K562 (cell line): ENCODE measurements around the gene CABP2. TPM values are rescaled to one million over a fixed set of nuclear protein-coding genes. Genes with fewer than 3 reads are reported as not detected.

Experiments used
- ATAC-seq: fragments of 200-7000 bp; cut with Tn5 transposase; 3 replicates; pipeline ENCODE4 v1.9.1; 2020; ENCODE audit warnings: moderate library complexity
- BruUV-seq: library from RNA; stranded (reverse); fragments of 400-500 nt; replicated peaks from 2 replicates; lab custom pipeline; 2021; lab: Mats Ljungman, UMichigan
- CTCF ChIA-PET: fragments of 300-600 bp; formaldehyde crosslinking; extraction: SDS; loops from one replicate; lab custom pipeline; 2021; ENCODE audit warnings: low intra/inter-chr PET ratio; lab: Yijun Ruan, JAX
- POLR2A ChIA-PET: fragments of 300-600, 350-650 bp; sonication (Branson Sonifier 250); formaldehyde crosslinking; extraction: SDS; loops from one replicate; lab custom pipeline; 2021; ENCODE audit warnings: antibody characterized with exemption, inconsistent platforms; lab: Yijun Ruan, JAX
- DNase-seq, 4 experiments: peaks; one replicate each; pipeline versions ENCODE4 v3.0.0 to v3.0.0-alpha.2; 2011 to 2018; ENCODE audit warnings: low spot score in 3 of 4, mixed read lengths in 3 of 4; ENCODE audit errors: extremely low read depth in 1 of 4
- FAIRE-seq: peaks from 2 replicates; lab custom pipeline; 2011; peaks lifted over from hg19 to GRCh38; lab: Jason Lieb, UNC
- H2AFZ ChIP-seq: 2 replicates; pipeline ENCODE4 v1.6.0; 2011; ENCODE audit warnings: low read depth, low read length, control low read depth, inconsistent platforms
- H3K27ac ChIP-seq: fragments of 200-600 bp; 3 replicates; pipeline ENCODE4 v1.8.0; 2011; ENCODE audit warnings: low read depth, mild to moderate bottlenecking, control low read depth, inconsistent platforms, low read length, moderate library complexity, mixed read lengths; ENCODE audit errors: extremely low read depth
- H3K27me3 ChIP-seq, 2 experiments: fragments of 300-600 bp in 1 of 2; 2 replicates in 1 of 2; 3 replicates in 1 of 2; pipeline versions ENCODE4 v1.6.0 to v1.8.0; 2011; ENCODE audit warnings: inconsistent platforms in 2 of 2, low read length in 2 of 2, mild to moderate bottlenecking in 1 of 2, mixed read lengths in 1 of 2, moderate library complexity in 1 of 2; ENCODE audit not compliant: control insufficient read depth in 2 of 2, insufficient read depth in 2 of 2
- H3K36me3 ChIP-seq: fragments of 300-600 bp; 3 replicates; pipeline ENCODE4 v1.8.0; 2011; ENCODE audit warnings: mild to moderate bottlenecking, low read length, inconsistent platforms; ENCODE audit not compliant: control insufficient read depth, insufficient read depth
- H3K4me1 ChIP-seq, 2 experiments: fragments of 200-600 bp in 1 of 2; replicated peaks in 1 of 2; 2 replicates in 1 of 2; 3 replicates in 1 of 2; pipeline versions ENCODE4 v1.5.1 to v1.8.0; 2011; ENCODE audit warnings: inconsistent platforms in 2 of 2, low read length in 2 of 2, mild to moderate bottlenecking in 1 of 2, mixed read lengths in 1 of 2, moderate library complexity in 1 of 2; ENCODE audit not compliant: control insufficient read depth in 2 of 2, insufficient read depth in 2 of 2
- H3K4me2 ChIP-seq: 2 replicates; pipeline ENCODE4 v1.6.1; 2011; ENCODE audit warnings: low read length, control low read depth, inconsistent platforms, mixed read lengths; ENCODE audit not compliant: insufficient read depth
- H3K4me3 ChIP-seq: fragments of 200-600 bp; sonication (generic), shearing (Covaris generic); 2 replicates; pipeline ENCODE4 v1.5.1; 2016; ENCODE audit warnings: control low read depth, inconsistent platforms
- H3K79me2 ChIP-seq: fragments of 200-600 bp; 3 replicates; pipeline ENCODE4 v1.8.0; 2011; ENCODE audit warnings: low read length, inconsistent platforms; ENCODE audit not compliant: control insufficient read depth, insufficient read depth
- H3K9ac ChIP-seq, 2 experiments: 2 replicates each; pipeline versions ENCODE4 v1.6.0 to v1.6.1; 2011; ENCODE audit warnings: low read depth in 2 of 2, low read length in 2 of 2, control low read depth in 1 of 2, inconsistent platforms in 1 of 2, mild to moderate bottlenecking in 1 of 2, mixed read lengths in 1 of 2; ENCODE audit not compliant: insufficient read depth in 1 of 2
- H3K9me1 ChIP-seq: one replicate; pipeline ENCODE4 v1.6.0; 2011; ENCODE audit warnings: inconsistent platforms, mild to moderate bottlenecking, low read length, moderate library complexity; ENCODE audit not compliant: control insufficient read depth, insufficient read depth
- H3K9me3 ChIP-seq: replicated peaks from 2 replicates; pipeline ENCODE4 v1.5.1; 2011; ENCODE audit warnings: low read depth, low read length, inconsistent platforms; ENCODE audit not compliant: control insufficient read depth, insufficient read depth
- H4K20me1 ChIP-seq: replicated peaks from 2 replicates; pipeline ENCODE4 v1.6.1; 2011; ENCODE audit warnings: low read length, inconsistent platforms, mixed read lengths; ENCODE audit not compliant: control insufficient read depth, insufficient read depth
- CCAR2 ChIP-seq: fragments of 200-400 bp; formaldehyde crosslinking; IDR thresholded peaks from 2 replicates; pipeline ENCODE4 v1.6.1; 2017; ENCODE audit warnings: mild to moderate bottlenecking, low read depth, low read length
- MEIS2 ChIP-seq: fragments of 450-650 bp; IDR thresholded peaks from 2 replicates; pipeline ENCODE4 v1.6.1; 2014; ENCODE audit warnings: mild to moderate bottlenecking; ENCODE audit not compliant: partially characterized antibody
- NR3C1 ChIP-seq: sonication (generic); formaldehyde crosslinking; IDR thresholded peaks from 2 replicates; pipeline ENCODE4 v1.8.1; 2022; ENCODE audit warnings: missing genetic modification reagents
- POLR2G ChIP-seq: fragments of 200-400 bp; formaldehyde crosslinking; IDR thresholded peaks from 2 replicates; pipeline ENCODE4 v1.6.1; 2017; ENCODE audit warnings: low read depth, mild to moderate bottlenecking, antibody characterized with exemption, low read length, moderate library complexity
- RBM15 ChIP-seq: fragments of 200-400 bp; formaldehyde crosslinking; IDR thresholded peaks from 2 replicates; pipeline ENCODE4 v1.6.1; 2018; ENCODE audit warnings: mild to moderate bottlenecking, low read length, moderate library complexity; ENCODE audit not compliant: insufficient read depth
- ZNF146 ChIP-seq: IDR thresholded peaks from one replicate; pipeline ENCODE4 v1.6.1; 2018; ENCODE audit warnings: missing compliant biosample characterization; ENCODE audit not compliant: unreplicated experiment
- WGBS: fragments of 100-300 bp; shearing (Covaris generic); methylation state at CpG from one replicate; pipeline ENCODE4 v1.1.6; 2016; ENCODE audit warnings: low coverage, mixed read lengths; ENCODE audit not compliant: insufficient coverage; ENCODE audit errors: missing lambda C conversion rate; 5-methylcytosine and 5-hydroxymethylcytosine counted together
- in situ Hi-C: fragments of 300-500 bp; cut with MboI; formaldehyde crosslinking; loops from 4 replicates; pipeline ENCODE4 v1.15.0; 2018; ENCODE audit warnings: inconsistent platforms, mixed read lengths
- intact Hi-C: fragments of 100-400 bp; cut with micrococcal nuclease; formaldehyde crosslinking; loops from 2 replicates; pipeline ENCODE4 v1.14.2; 2022
- polyA plus RNA-seq, 8 experiments: library from polyadenylated mRNA; depleted of rRNA in 4 of 8; stranded (reverse) in 5 of 8; unstranded in 3 of 8; fragments of >200 nt; fragmentation: Nextera tagmentation in 2 of 8; fragmentation: Illumina TruSeq in 1 of 8; extraction: Ambion mirVana in 2 of 8; extraction: Trizol in 1 of 8; gene quantifications; 2 replicates each; pipeline versions ENCODE4 v1.2.1 to v1.2.3, GENCODE V29; 2011 to 2014; ENCODE audit warnings: inconsistent platforms in 1 of 8, missing spikeins in 1 of 8
- total RNA-seq, 7 experiments: library from RNA; depleted of rRNA in 6 of 7; stranded (reverse); fragments of >200 nt in 6 of 7; fragmentation: Illumina TruSeq in 2 of 7; extraction: Trizol in 2 of 7; gene quantifications; 2 replicates each; pipeline versions ENCODE4 v1.2.1 to v1.2.3, GENCODE V29; 2011 to 2021; ENCODE audit warnings: low replicate concordance in 1 of 7

Gene CABP2
- total and polyA plus RNA-seq, 9 of the 15 experiments (the other 6 are each of a cell fraction or from before 2014, with no cell fraction given) = not detected

DNA sequence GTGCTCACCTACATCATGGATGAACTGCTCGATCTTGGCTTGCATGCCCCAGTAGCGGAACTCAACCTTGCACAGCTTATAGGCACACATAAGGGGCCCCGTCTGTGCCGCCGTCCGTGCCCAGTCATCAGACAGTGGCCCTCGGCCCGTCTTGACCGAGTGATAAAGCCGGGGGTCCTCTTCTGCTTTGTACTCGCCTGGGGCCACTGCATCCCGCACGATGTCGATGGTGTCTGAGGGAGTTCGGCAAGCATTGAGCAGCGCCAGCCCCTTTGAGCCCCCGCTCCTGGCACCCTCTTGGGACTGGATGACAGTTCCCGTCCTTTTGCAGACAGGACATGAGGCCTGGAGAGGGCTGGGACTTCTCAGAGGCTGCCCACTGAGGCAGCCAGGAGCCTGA is 21.4 kb downstream of the CABP2 start:
- 97% methylated on average over 17 of the region's 18 CpGs for WGBS
- ChIA-PET CTCF (no interaction called here), POLR2A (interaction anchor here (0.5 to 1.7 kb wide), 3 partner anchors 9 to 230 kb away, joined by 4 to 5 read pairs (median 4); no protein-coding TSS in a partner anchor)
- H3K36me3 ChIP-seq = peaks cover 62% of the 10 kb centered on the region; the same call in 1 of the 3 replicates
- H3K4me2 ChIP-seq = no peak overlapping the region
- TF ChIP-seq POLR2G = 0 out of 2 replicates have a peak, but pooled peaks have one; percentile 33
- TF ChIP-seq NR3C1 = no peak
- no peak for TF ChIP-seq CCAR2
- TF ChIP-seq MEIS2 = no peak
- TF ChIP-seq ZNF146 (CRISPR knock-in tag) = no peak
- no peak for TF ChIP-seq RBM15
- H3K27me3 ChIP-seq = no peaks in the 10 kb centered on the region
- ATAC-seq (no peak), DNase-seq (no peak), FAIRE-seq (no peak)
- no peak overlapping the region for H2AFZ ChIP-seq
- in situ Hi-C loops = no loop called here
- BruUV-seq = no TSS peak
- 0 out of 4 replicates have a peak overlapping the region, but pooled peaks of 1 of the 2 experiments have one; percentile 37 for H3K9ac ChIP-seq
- peaks cover 17 to 72% of the 10 kb centered on the region in 2 experiments for H3K4me1 ChIP-seq
- H3K9me1 ChIP-seq = peaks cover 6% of the 10 kb centered on the region
- no peaks in the 10 kb centered on the region for H3K9me3 ChIP-seq
- peaks cover 24% of the 10 kb centered on the region for H3K79me2 ChIP-seq
- intact Hi-C loops = no loop called here
- no peak overlapping the region for H3K4me3 ChIP-seq
- no peak overlapping the region for H3K27ac ChIP-seq
- H4K20me1 ChIP-seq = no peaks in the 10 kb centered on the region
